GM06990 (cell line): ENCODE data around the gene RNF43.

Experiments
- DNase-seq: peaks from one replicate; pipeline ENCODE4 v3.0.0-alpha.2; 2011; ENCODE audit not compliant: insufficient read length; ENCODE audit errors: extremely low read depth
- H3K27me3 ChIP-seq: replicated peaks from 2 replicates; pipeline ENCODE4 v1.6.0; 2011; ENCODE audit warnings: low read length; ENCODE audit not compliant: control insufficient read depth, insufficient read depth
- H3K36me3 ChIP-seq: 2 replicates; pipeline ENCODE4 v1.5.1; 2011; ENCODE audit warnings: low read length; ENCODE audit not compliant: control insufficient read depth, insufficient read depth
- H3K4me3 ChIP-seq: replicated peaks from 2 replicates; pipeline ENCODE4 v1.5.1; 2011; ENCODE audit warnings: low read depth, mild to moderate bottlenecking, control low read depth, low read length
- CTCF ChIP-seq: IDR thresholded peaks from 2 replicates; pipeline ENCODE4 v1.5.1; 2011; ENCODE audit warnings: low read length, control low read depth, mild to moderate bottlenecking, inconsistent platforms; ENCODE audit not compliant: insufficient read depth, poor library complexity, severe bottlenecking

Gene RNF43

GRCh38 chr17:58379511-58379824 lies 37.9 kb downstream of the RNF43 start:
- no peak for TF ChIP-seq CTCF
- no peak for DNase-seq
- no peak overlapping the region for H3K4me3 ChIP-seq
- H3K36me3 ChIP-seq, result no peaks in the 10 kb centered on the region
- no peaks in the 10 kb centered on the region for H3K27me3 ChIP-seq

DNA sequence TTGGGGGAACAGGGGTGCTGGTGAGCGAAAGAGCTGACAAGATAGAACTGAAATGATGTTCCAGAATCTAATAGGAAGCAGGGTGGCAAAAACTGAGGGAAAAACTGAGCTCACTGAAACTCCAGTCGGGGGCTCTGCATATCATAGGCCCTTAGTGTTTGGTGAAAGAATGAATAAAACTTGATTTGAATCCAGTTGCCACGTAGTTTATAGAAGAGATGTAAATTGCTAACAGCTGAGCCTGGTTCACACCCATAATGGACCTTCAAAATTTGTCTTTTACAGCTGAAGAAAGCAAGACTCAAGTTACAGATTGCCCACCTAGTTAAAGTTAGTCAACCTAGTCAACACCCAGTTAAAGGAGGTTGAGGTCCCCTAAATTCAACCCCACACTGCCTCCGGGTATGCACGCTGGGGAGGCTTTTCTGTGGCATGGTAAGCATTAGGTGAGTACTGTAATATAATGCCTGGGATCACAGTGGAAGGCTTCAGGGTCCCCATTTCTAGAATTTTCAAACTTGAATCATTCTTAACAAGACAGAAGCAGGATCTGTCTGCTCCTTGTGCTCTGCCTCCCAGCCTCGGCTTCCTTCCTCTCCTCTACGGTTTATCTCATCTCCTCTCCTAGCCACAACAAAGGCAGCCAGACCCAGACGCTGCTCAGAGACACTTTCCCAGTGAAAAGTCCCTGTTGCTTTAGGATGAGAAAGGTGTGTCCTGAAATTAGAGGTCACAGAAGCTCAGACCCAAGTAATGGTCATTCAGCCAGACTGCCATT lies 38.4 kb downstream of the RNF43 start:
- no peak for TF ChIP-seq CTCF
- Histone ChIP-seq H3K4me3 (no peak overlapping the region), H3K36me3 (no peaks in the 10 kb centered on the region), H3K27me3 (no peaks in the 10 kb centered on the region)
- DNase-seq, result no peak

DNA sequence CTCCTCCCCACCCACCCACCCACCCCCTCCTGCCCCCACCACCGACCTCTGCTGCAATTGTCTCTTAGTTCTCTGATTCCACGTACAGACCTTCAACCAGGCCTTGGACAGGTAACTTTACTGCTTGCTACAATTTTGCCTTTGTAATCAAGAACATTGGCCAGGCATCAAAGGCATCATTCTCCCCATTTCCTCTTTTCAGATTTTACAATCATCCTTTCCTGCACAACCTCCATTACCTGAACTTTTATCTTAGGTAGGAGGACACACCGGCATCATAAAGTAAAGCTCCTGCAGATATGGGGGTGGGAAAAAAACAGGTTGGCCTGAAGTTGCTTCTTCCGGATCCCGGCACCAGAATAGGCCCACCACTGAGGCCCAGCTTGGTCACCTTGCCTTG lies 39.7 kb downstream of the RNF43 start:
- Histone ChIP-seq H3K4me3 (no peak overlapping the region), H3K36me3 (no peaks in the 10 kb centered on the region), H3K27me3 (no peaks in the 10 kb centered on the region)
- TF ChIP-seq CTCF, result no peak
- no peak for DNase-seq

DNA sequence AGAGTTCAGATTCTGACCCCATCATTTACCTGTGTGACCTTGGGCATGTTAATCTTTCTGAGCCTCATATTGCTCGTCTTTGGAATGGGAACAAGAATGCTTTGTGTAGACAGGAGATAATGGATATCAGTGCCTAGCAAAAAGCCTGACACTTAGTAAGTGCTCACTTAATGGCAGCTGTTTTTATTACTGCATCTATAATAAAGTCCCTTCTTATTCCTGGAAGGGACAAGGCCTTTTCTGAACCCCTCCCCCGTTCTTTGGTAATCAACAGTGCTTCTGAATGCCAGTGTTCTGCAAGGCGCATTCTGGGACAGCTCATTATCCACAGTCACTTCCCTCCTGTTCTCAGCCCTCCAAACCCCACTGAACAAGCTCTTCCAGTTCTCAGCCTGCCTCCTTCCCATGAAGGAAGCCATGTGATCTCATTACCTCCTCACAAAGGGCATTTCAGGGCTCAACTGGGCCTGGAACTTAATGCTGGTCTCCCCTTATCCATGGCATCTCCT lies 40.2 kb downstream of the RNF43 start:
- no peak for DNase-seq
- no peak for TF ChIP-seq CTCF
- Histone ChIP-seq H3K4me3 (no peak overlapping the region), H3K36me3 (no peaks in the 10 kb centered on the region), H3K27me3 (no peaks in the 10 kb centered on the region)

DNA sequence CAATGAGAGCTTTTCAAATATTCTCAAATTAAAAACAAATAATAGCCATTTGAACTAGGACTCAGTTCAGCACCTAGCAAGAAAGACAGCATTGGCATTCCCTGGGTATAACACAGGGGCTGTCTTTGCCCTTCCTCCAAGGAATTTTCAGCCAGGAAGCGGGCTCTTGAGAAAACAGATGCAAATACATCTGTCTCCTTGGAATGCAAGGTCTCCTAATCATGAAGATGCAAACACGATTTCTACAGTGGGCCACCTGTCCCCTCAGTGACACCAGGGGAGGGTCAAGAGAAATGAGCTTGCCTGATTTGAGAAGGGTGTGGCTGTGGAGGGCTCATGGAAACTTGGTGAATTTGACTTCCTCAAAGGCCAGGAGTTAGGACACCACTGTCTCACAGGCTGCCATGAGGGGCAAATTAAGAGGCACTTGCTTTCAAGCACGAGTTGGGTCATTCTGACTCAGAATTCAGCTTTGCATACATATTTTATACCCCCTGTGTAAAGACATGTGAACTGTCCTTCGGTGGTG lies 40.8 kb downstream of the RNF43 start:
- Histone ChIP-seq H3K4me3 (no peak overlapping the region), H3K36me3 (no peaks in the 10 kb centered on the region), H3K27me3 (no peaks in the 10 kb centered on the region)
- no peak for DNase-seq
- TF ChIP-seq CTCF, result no peak
